Esophagus (tissue), 2 donors: Measurements from ENCODE around the gene PTPRF. TPM values are rescaled to one million over a fixed set of nuclear protein-coding genes. Genes with fewer than 3 reads are reported as not detected.
"Not testable (repeated sequence)": the region's sequence is repeated elsewhere in the genome, so short reads cannot be mapped to it uniquely, and the experiment has no call there.

Experiments
- H3K27ac ChIP-seq, 2 donors: one replicate each; pipeline ENCODE4 v1.5.1; 2013; ENCODE audit warnings: low read depth in 2 of 2, mild to moderate bottlenecking in 2 of 2, inconsistent platforms in 1 of 2, low read length in 1 of 2, moderate library complexity in 1 of 2
- H3K27me3 ChIP-seq, 2 donors: one replicate each; pipeline ENCODE4 v1.6.1; 2013; ENCODE audit warnings: low read length in 2 of 2, control low read depth in 1 of 2, mild to moderate bottlenecking in 1 of 2; ENCODE audit not compliant: insufficient read depth in 2 of 2, control insufficient read depth in 1 of 2
- H3K36me3 ChIP-seq, 2 donors: one replicate each; pipeline ENCODE4 v1.6.1; 2013; ENCODE audit warnings: low read length in 1 of 2; ENCODE audit not compliant: control insufficient read depth in 2 of 2, insufficient read depth in 2 of 2
- H3K4me1 ChIP-seq, 2 donors: one replicate each; pipeline ENCODE4 v1.6.1; 2013; ENCODE audit warnings: low read length in 1 of 2; ENCODE audit not compliant: control insufficient read depth in 2 of 2, insufficient read depth in 2 of 2
- H3K4me3 ChIP-seq, 2 donors: one replicate each; pipeline ENCODE4 v1.5.1; 2013; ENCODE audit warnings: low read length in 2 of 2, mild to moderate bottlenecking in 2 of 2, low read depth in 1 of 2, moderate library complexity in 1 of 2
- H3K9me3 ChIP-seq, 2 donors: one replicate each; pipeline ENCODE4 v1.6.1; 2013; ENCODE audit warnings: mild to moderate bottlenecking in 2 of 2, low read depth in 1 of 2, low read length in 1 of 2, moderate library complexity in 1 of 2; ENCODE audit not compliant: control insufficient read depth in 2 of 2, insufficient read depth in 1 of 2
- WGBS, 2 donors: extraction: QIAGEN DNeasy Blood & Tissue Kit; methylation state at CpG; one replicate each; pipeline ENCODE4 v1.1.7; 2013; 5-methylcytosine and 5-hydroxymethylcytosine counted together
- polyA plus RNA-seq, 2 donors: library from polyadenylated mRNA; stranded (reverse); fragments of 200-250 nt; gene quantifications; one replicate each; pipeline ENCODE4 v1.2.3, GENCODE V29; 2013
- donor health status: healthy with polysubstance abuse.
- donor health status: Bipolar disorder and iron deficiency.

The PTPRF gene
- polyA plus RNA-seq, 2 donors, result 62.7 to 69.9 TPM

- H3K27ac ChIP-seq, H3K36me3 ChIP-seq, H3K4me1 ChIP-seq, H3K9me3 ChIP-seq, H3K4me3 ChIP-seq, H3K27me3 ChIP-seq: not testable (repeated sequence)
- 97 to 100% methylated on average over 8 to 22 of the region's 33 CpGs for WGBS, 2 donors
Measured at GRCh38 chr1:43501806-43502205, 28.9 kb upstream of the PTPRF start.

GRCh38 chr1:43503534-43503933 lies 27.1 kb upstream of the PTPRF start:
- Histone ChIP-seq H3K4me3 (no peak overlapping the region), H3K4me1 (peaks cover 0 to 2% of the 10 kb centered on the region in 2 donors), H3K9me3 (no peaks in the 10 kb centered on the region), H3K27me3 (no peaks in the 10 kb centered on the region), H3K27ac (no peak overlapping the region), H3K36me3 (no peaks in the 10 kb centered on the region)
- 90 to 93% methylated on average over 8 of the region's 8 CpGs for WGBS, 2 donors

GRCh38 chr1:43505077-43505780 lies 25.5 kb upstream of the PTPRF start:
- no peaks in the 10 kb centered on the region for H3K9me3 ChIP-seq
- H3K27me3 ChIP-seq, result no peaks in the 10 kb centered on the region
- H3K36me3 ChIP-seq, result no peaks in the 10 kb centered on the region
- no peak overlapping the region for H3K4me3 ChIP-seq
- 82 to 91% methylated on average over 10 of the region's 10 CpGs for WGBS, 2 donors
- peaks cover 0 to 6% of the 10 kb centered on the region in 2 donors for H3K4me1 ChIP-seq
- H3K27ac ChIP-seq, result no peak overlapping the region

GRCh38 chr1:43506233-43506632 lies 24.4 kb upstream of the PTPRF start:
- Histone ChIP-seq H3K36me3 (no peaks in the 10 kb centered on the region), H3K4me1 (peaks cover 0 to 6% of the 10 kb centered on the region in 2 donors), H3K9me3 (no peaks in the 10 kb centered on the region), H3K4me3 (no peak overlapping the region), H3K27ac (no peak overlapping the region), H3K27me3 (no peaks in the 10 kb centered on the region)
- 57 to 75% methylated on average over 6 of the region's 6 CpGs for WGBS, 2 donors

- no peak overlapping the region for H3K27ac ChIP-seq
- 77 to 84% methylated on average over 5 of the region's 5 CpGs for WGBS, 2 donors
- H3K27me3 ChIP-seq, result no peaks in the 10 kb centered on the region
- no peaks in the 10 kb centered on the region for H3K9me3 ChIP-seq
- H3K4me3 ChIP-seq, result no peak overlapping the region
- H3K4me1 ChIP-seq, result peaks cover 0 to 6% of the 10 kb centered on the region in 2 donors
- H3K36me3 ChIP-seq, result no peaks in the 10 kb centered on the region
Measured at GRCh38 chr1:43507296-43508295, 23.1 kb upstream of the PTPRF start.

- no peaks in the 10 kb centered on the region for H3K36me3 ChIP-seq
- no peak overlapping the region for H3K4me3 ChIP-seq
- peaks cover 0 to 6% of the 10 kb centered on the region in 2 donors for H3K4me1 ChIP-seq
- no peaks in the 10 kb centered on the region for H3K9me3 ChIP-seq
- H3K27me3 ChIP-seq, result no peaks in the 10 kb centered on the region
- peak overlapping the region in 1 of 2 donors; percentile 29 for H3K27ac ChIP-seq
- 70 to 75% methylated on average over 4 of the region's 4 CpGs for WGBS, 2 donors
Measured at GRCh38 chr1:43509007-43509739, 21.5 kb upstream of the PTPRF start.

GRCh38 chr1:43509740-43510375 lies 20.8 kb upstream of the PTPRF start:
- Histone ChIP-seq H3K27me3 (no peaks in the 10 kb centered on the region), H3K9me3 (no peaks in the 10 kb centered on the region), H3K27ac (peak overlapping the region in 1 of 2 donors; percentile 29), H3K36me3 (no peaks in the 10 kb centered on the region), H3K4me1 (peaks cover 0 to 6% of the 10 kb centered on the region in 2 donors), H3K4me3 (no peak overlapping the region)
- WGBS, 2 donors, result 69 to 70% methylated on average over 12 of the region's 12 CpGs

GRCh38 chr1:43510621-43511020 lies 20.1 kb upstream of the PTPRF start:
- 87 to 91% methylated on average over 5 of the region's 5 CpGs for WGBS, 2 donors
- Histone ChIP-seq H3K36me3 (no peaks in the 10 kb centered on the region), H3K27ac (no peak overlapping the region), H3K9me3 (no peaks in the 10 kb centered on the region), H3K4me3 (no peak overlapping the region), H3K27me3 (no peaks in the 10 kb centered on the region), H3K4me1 (peaks cover 0 to 6% of the 10 kb centered on the region in 2 donors)

- no peaks in the 10 kb centered on the region for H3K36me3 ChIP-seq
- H3K4me1 ChIP-seq, result peaks cover 0 to 5% of the 10 kb centered on the region in 2 donors
- H3K4me3 ChIP-seq, result no peak overlapping the region
- no peak overlapping the region for H3K27ac ChIP-seq
- WGBS, 2 donors, result 75% methylated on average over 1 of the region's 1 CpG
- no peaks in the 10 kb centered on the region for H3K27me3 ChIP-seq
- no peaks in the 10 kb centered on the region for H3K9me3 ChIP-seq
Measured at GRCh38 chr1:43511394-43511793, 19.3 kb upstream of the PTPRF start.
